B cell (primary cell): ENCODE measurements around the gene LIFR. TPM values are rescaled to one million over a fixed set of nuclear protein-coding genes. Genes with fewer than 3 reads are reported as not detected.

Experiments
- ATAC-seq: fragments of 200-7000 bp; cut with Tn5 transposase; one replicate; pipeline ENCODE4 v1.10.0; 2021; ENCODE audit warnings: low read depth, mild to moderate bottlenecking, moderate number of reproducible peaks, moderate library complexity
- CTCF ChIA-PET: fragments of 350-600 bp; sonication (Branson Sonifier 250); formaldehyde crosslinking; loops from one replicate; lab custom pipeline; 2021; ENCODE audit warnings: antibody characterized with exemption, inconsistent platforms; lab: Charles Lee
- POLR2A ChIA-PET: fragments of 350-600 bp; sonication (Branson Sonifier 250); formaldehyde crosslinking; loops from one replicate; lab custom pipeline; 2021; ENCODE audit warnings: antibody characterized with exemption; lab: Charles Lee
- DNase-seq: peaks from one replicate; pipeline ENCODE4 v3.0.0; 2013
- H2AFZ ChIP-seq: 2 replicates; pipeline ENCODE4 v1.6.1; 2012; ENCODE audit warnings: mild to moderate bottlenecking, low read depth, low read length; ENCODE audit not compliant: insufficient read depth, poor library complexity, severe bottlenecking
- H3K27ac ChIP-seq, 2 donors: 1 replicate in 1 of 2; 2 replicates in 1 of 2; pipeline ENCODE4 v1.5.1; 2012 to 2013; ENCODE audit warnings: low read length in 2 of 2, mild to moderate bottlenecking in 2 of 2, moderate library complexity in 1 of 2
- H3K27me3 ChIP-seq, 4 experiments: fragments of 200-600 bp in 1 of 4; sonication (generic) in 1 of 4; replicated peaks in 1 of 4; 1 replicate in 2 of 4; 2 replicates in 2 of 4; pipeline versions ENCODE4 v1.6.1 to v1.7.0; 2013 to 2016; ENCODE audit warnings: low read length in 3 of 4, mild to moderate bottlenecking in 2 of 4, mixed read lengths in 1 of 4, moderate library complexity in 1 of 4; ENCODE audit not compliant: insufficient read depth in 4 of 4, control insufficient read depth in 3 of 4; ENCODE audit errors: control extremely low read depth in 1 of 4
- H3K36me3 ChIP-seq, 2 experiments: replicated peaks in 1 of 2; 1 replicate in 1 of 2; 2 replicates in 1 of 2; pipeline versions ENCODE4 v1.6.1 to v1.7.1; 2013; ENCODE audit warnings: low read length in 1 of 2; ENCODE audit not compliant: insufficient read depth in 2 of 2, control insufficient read depth in 1 of 2; ENCODE audit errors: control extremely low read depth in 1 of 2, extremely low read depth in 1 of 2
- H3K4me1 ChIP-seq, 2 donors: fragments of 200-600 bp in 1 of 2; sonication (generic) in 1 of 2; 1 replicate in 1 of 2; 2 replicates in 1 of 2; pipeline versions ENCODE4 v1.5.1 to v1.6.1; 2013 to 2017; ENCODE audit warnings: low read length in 2 of 2; ENCODE audit not compliant: control insufficient read depth in 2 of 2, insufficient read depth in 2 of 2
- H3K4me2 ChIP-seq: replicated peaks from 2 replicates; pipeline ENCODE3; 2012; ENCODE audit warnings: mild to moderate bottlenecking, low read depth, low read length; ENCODE audit not compliant: poor library complexity, severe bottlenecking
- H3K4me3 ChIP-seq, 5 experiments: fragments of 200-600 bp in 1 of 5; sonication (generic) in 1 of 5; 1 replicate in 3 of 5; 2 replicates in 2 of 5; pipeline versions ENCODE4 v1.5.1 to v1.7.0; 2011 to 2016; ENCODE audit warnings: low read length in 4 of 5, mild to moderate bottlenecking in 4 of 5, low read depth in 2 of 5, control low read depth in 1 of 5, moderate library complexity in 1 of 5; ENCODE audit not compliant: insufficient read depth in 1 of 5; ENCODE audit errors: control extremely low read depth in 1 of 5, extremely low read depth in 1 of 5
- H3K79me2 ChIP-seq: fragments of 200-600 bp; sonication (generic); one replicate; pipeline ENCODE4 v1.6.0; 2016; ENCODE audit warnings: low read length; ENCODE audit not compliant: control insufficient read depth, insufficient read depth
- H3K9ac ChIP-seq: fragments of 200-600 bp; sonication (generic); 2 replicates; pipeline ENCODE4 v1.6.1; 2017; ENCODE audit warnings: mild to moderate bottlenecking, low read length, moderate library complexity
- H3K9me3 ChIP-seq, 3 donors: one replicate each; pipeline versions ENCODE4 v1.6.1 to v1.7.1; 2013; ENCODE audit warnings: low read length in 2 of 3; ENCODE audit not compliant: control insufficient read depth in 2 of 3, insufficient read depth in 1 of 3; ENCODE audit errors: control extremely low read depth in 1 of 3
- H4K20me1 ChIP-seq: 2 replicates; pipeline ENCODE4 v1.6.0; 2012; ENCODE audit warnings: mild to moderate bottlenecking, low read length; ENCODE audit not compliant: insufficient read depth, control insufficient read depth, poor library complexity, severe bottlenecking
- H3K27ac Mint-ChIP-seq: one replicate; pipeline ENCODE4 v1.8.0; 2021; ENCODE audit warnings: mixed read lengths
- H3K27me3 Mint-ChIP-seq: one replicate; pipeline ENCODE4 v1.8.0; 2021; ENCODE audit warnings: mixed read lengths
- H3K4me1 Mint-ChIP-seq: one replicate; pipeline ENCODE4 v1.8.0; 2021; ENCODE audit warnings: mixed read lengths
- H3K4me3 Mint-ChIP-seq: one replicate; pipeline ENCODE4 v1.8.0; 2021; ENCODE audit warnings: mixed read lengths
- H3K9me3 Mint-ChIP-seq: one replicate; pipeline ENCODE4 v1.8.0; 2022; ENCODE audit warnings: mixed read lengths; ENCODE audit not compliant: insufficient read depth
- EZH2 ChIP-seq: IDR thresholded peaks from 2 replicates; pipeline ENCODE4 v1.6.1; 2012; ENCODE audit warnings: borderline replicate concordance, low read depth, mild to moderate bottlenecking, moderate library complexity, low read length; ENCODE audit not compliant: insufficient read depth, poor library complexity, severe bottlenecking
- WGBS: methylation state at CpG from one replicate; pipeline ENCODE4 v1.1.5; 2013; ENCODE audit warnings: missing lambda C conversion rate; ENCODE audit not compliant: insufficient coverage; 5-methylcytosine and 5-hydroxymethylcytosine counted together
- intact Hi-C: fragments of 100-400 bp; cut with micrococcal nuclease; formaldehyde crosslinking; loops from one replicate; pipeline ENCODE4 v1.10.0; 2022
- polyA plus RNA-seq: library from polyadenylated mRNA; depleted of rRNA; stranded (reverse); fragments of >200 nt; gene quantifications from 2 replicates; pipeline ENCODE4 v1.2.3, GENCODE V29; 2012
- total RNA-seq, 2 donors: library from RNA; stranded (reverse); fragments of 120-200 nt in 1 of 2; gene quantifications; 1 replicate in 1 of 2; 2 replicates in 1 of 2; pipeline versions ENCODE4 v1.2.3 to v1.2.4, GENCODE V29; 2013 to 2022
- TF ChIP-seq, protein P1 (sequence below): fragments of 200-600 bp; IDR thresholded peaks from one replicate; pipeline ENCODE4 v1.8.0; 2022; ENCODE audit warnings: antibody characterized with exemption, mild to moderate bottlenecking

The LIFR gene
- total and polyA plus RNA-seq, 2 donors (not counting 1 experiment from before 2014, with no cell fraction given): not detected

DNA sequence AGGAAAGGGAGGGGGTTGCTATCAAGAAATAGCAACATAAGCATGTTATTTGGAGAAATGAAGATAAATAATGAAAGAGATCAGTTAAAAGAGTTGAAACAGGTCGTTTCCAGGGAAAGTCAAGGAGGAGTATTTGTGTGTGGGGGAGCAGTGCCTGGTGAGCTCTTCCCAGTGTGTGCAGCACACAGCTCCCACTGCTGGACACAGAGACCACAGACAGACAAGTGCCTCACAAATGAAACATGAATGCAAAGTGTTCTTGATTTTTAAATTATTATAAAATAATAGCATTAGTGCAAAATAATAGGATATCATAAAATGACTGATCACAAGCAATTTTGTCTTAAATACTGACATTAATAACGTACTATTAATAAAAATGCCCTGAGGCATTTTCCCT lies 40.8 kb downstream of the LIFR start:
- Histone ChIP-seq H3K4me1 (no peaks in the 10 kb centered on the region), H4K20me1 (no peaks in the 10 kb centered on the region), H3K79me2 (no peaks in the 10 kb centered on the region), H3K27ac (no peak overlapping the region), H3K9ac (no peak overlapping the region), H3K27me3 (peaks cover 0 to 10% (median 4%) of the 10 kb centered on the region in 4 experiments), H3K36me3 (no peaks in the 10 kb centered on the region), H3K4me2 (no peak overlapping the region), H2AFZ (no peak overlapping the region), H3K9me3 (peaks cover 0 to 4% (median 0%) of the 10 kb centered on the region in 3 donors), H3K4me3 (no peak overlapping the region)
- 20% methylated on average over 1 of the region's 2 CpGs for WGBS
- Mint-ChIP-seq H3K27me3 (peaks cover 30% of the 10 kb centered on the region), H3K4me3 (no peak overlapping the region), H3K9me3 (peaks cover 10% of the 10 kb centered on the region), H3K27ac (no peak overlapping the region), H3K4me1 (no peaks in the 10 kb centered on the region)
- no peak for DNase-seq
- ATAC-seq: no peak
- ChIA-PET CTCF (no interaction called here), POLR2A (no interaction called here)
- intact Hi-C loops: no loop called here
- TF ChIP-seq, protein P1, sequence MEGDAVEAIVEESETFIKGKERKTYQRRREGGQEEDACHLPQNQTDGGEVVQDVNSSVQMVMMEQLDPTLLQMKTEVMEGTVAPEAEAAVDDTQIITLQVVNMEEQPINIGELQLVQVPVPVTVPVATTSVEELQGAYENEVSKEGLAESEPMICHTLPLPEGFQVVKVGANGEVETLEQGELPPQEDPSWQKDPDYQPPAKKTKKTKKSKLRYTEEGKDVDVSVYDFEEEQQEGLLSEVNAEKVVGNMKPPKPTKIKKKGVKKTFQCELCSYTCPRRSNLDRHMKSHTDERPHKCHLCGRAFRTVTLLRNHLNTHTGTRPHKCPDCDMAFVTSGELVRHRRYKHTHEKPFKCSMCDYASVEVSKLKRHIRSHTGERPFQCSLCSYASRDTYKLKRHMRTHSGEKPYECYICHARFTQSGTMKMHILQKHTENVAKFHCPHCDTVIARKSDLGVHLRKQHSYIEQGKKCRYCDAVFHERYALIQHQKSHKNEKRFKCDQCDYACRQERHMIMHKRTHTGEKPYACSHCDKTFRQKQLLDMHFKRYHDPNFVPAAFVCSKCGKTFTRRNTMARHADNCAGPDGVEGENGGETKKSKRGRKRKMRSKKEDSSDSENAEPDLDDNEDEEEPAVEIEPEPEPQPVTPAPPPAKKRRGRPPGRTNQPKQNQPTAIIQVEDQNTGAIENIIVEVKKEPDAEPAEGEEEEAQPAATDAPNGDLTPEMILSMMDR: no peak
- TF ChIP-seq EZH2: no peak

DNA sequence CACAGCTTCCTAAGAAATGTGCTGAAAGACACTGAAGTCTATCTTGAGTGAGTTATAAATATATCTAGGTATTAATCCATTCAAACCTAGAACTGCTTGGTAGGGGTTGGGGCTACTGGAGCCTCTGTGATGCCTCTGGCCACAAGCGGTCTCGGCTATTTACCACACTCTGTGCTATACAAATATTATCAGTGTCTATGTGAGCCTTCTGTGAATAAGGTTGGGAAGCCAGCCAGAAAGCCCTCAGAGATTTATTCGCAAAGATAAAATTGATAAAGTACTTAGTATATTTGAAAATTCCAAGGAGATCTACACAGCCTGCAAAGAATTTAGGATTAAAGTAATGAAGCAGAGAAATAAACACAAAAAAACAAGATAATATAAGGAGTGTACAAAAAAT lies 41.4 kb downstream of the LIFR start:
- H4K20me1 ChIP-seq: no peaks in the 10 kb centered on the region
- H3K4me3 Mint-ChIP-seq: no peak overlapping the region
- ChIA-PET CTCF (no interaction called here), POLR2A (no interaction called here)
- H3K79me2 ChIP-seq: no peaks in the 10 kb centered on the region
- no peaks in the 10 kb centered on the region for H3K4me1 Mint-ChIP-seq
- H3K27ac ChIP-seq: no peak overlapping the region
- peaks cover 0 to 2% (median 0%) of the 10 kb centered on the region in 3 donors for H3K9me3 ChIP-seq
- no peaks in the 10 kb centered on the region for H3K36me3 ChIP-seq
- peaks cover 10% of the 10 kb centered on the region for H3K9me3 Mint-ChIP-seq
- H3K4me3 ChIP-seq: no peak overlapping the region
- no peak overlapping the region for H3K4me2 ChIP-seq
- H3K27ac Mint-ChIP-seq: no peak overlapping the region
- intact Hi-C loops: no loop called here
- no CpG with 5 or more reads among the region's 3 CpGs for WGBS
- no peak overlapping the region for H2AFZ ChIP-seq
- ATAC-seq (no peak), DNase-seq (no peak)
- H3K27me3 Mint-ChIP-seq: peaks cover 34% of the 10 kb centered on the region
- no peak overlapping the region for H3K9ac ChIP-seq
- peaks cover 0 to 10% (median 4%) of the 10 kb centered on the region in 4 experiments for H3K27me3 ChIP-seq
- no peak for TF ChIP-seq EZH2
- TF ChIP-seq, protein P1: no peak
- no peaks in the 10 kb centered on the region for H3K4me1 ChIP-seq
